Stimulated activated naive CD8-positive, alpha-beta T cell treated with anti-CD3 and anti-CD28 coated beads, Interleukin-15, amount 100 ng/mL, for 72 hours (primary cell): ENCODE data around the gene CCRL2.
"Not testable (repeated sequence)": the region's sequence is repeated elsewhere in the genome, so short reads cannot be mapped to it uniquely, and the experiment has no call there.

ENCODE experiments used
- ATAC-seq: fragments of 150-1000 bp; cut with Tn5 transposase; 2 replicates; pipeline ENCODE4 v1.10.0; 2021; ENCODE audit warnings: mild to moderate bottlenecking, moderate library complexity
- DNase-seq, 2 donors: peaks; one replicate each; pipeline ENCODE4 v3.0.0; 2021 to 2022
- H3K27ac Mint-ChIP-seq, 2 donors: one replicate each; pipeline ENCODE4 v1.8.0; 2022; ENCODE audit warnings: mild to moderate bottlenecking in 2 of 2, mixed read lengths in 2 of 2, moderate library complexity in 2 of 2
- H3K27me3 Mint-ChIP-seq: one replicate; pipeline ENCODE4 v1.8.0; 2022; ENCODE audit warnings: mixed read lengths
- H3K4me1 Mint-ChIP-seq: one replicate; pipeline ENCODE4 v1.8.0; 2022; ENCODE audit warnings: mild to moderate bottlenecking, mixed read lengths
- H3K4me3 Mint-ChIP-seq, 2 donors: one replicate each; pipeline ENCODE4 v1.8.0; 2022; ENCODE audit warnings: mild to moderate bottlenecking in 2 of 2, mixed read lengths in 2 of 2, moderate library complexity in 1 of 2
- H3K9me3 Mint-ChIP-seq, 2 donors: one replicate each; pipeline ENCODE4 v1.8.0; 2022; ENCODE audit warnings: mixed read lengths in 2 of 2

Gene CCRL2

GRCh38 chr3:46395210-46395661, 11.8 kb upstream of the CCRL2 start:
- H3K4me1 Mint-ChIP-seq: peaks cover 22% of the 10 kb centered on the region
- H3K27ac Mint-ChIP-seq: no peak overlapping the region
- peaks cover 15% of the 10 kb centered on the region for H3K27me3 Mint-ChIP-seq
- ATAC-seq (no peak), DNase-seq (no peak)
- H3K4me3 Mint-ChIP-seq: no peak overlapping the region
- H3K9me3 Mint-ChIP-seq: no peaks in the 10 kb centered on the region

- Mint-ChIP-seq H3K9me3 (no peaks in the 10 kb centered on the region), H3K27me3 (peaks cover 15% of the 10 kb centered on the region)
Measured at GRCh38 chr3:46395766-46396530, 11.1 kb upstream of the CCRL2 start.

GRCh38 chr3:46397111-46397510, 9.9 kb upstream of the CCRL2 start:
- Mint-ChIP-seq H3K4me1 (peaks cover 22% of the 10 kb centered on the region), H3K27me3 (peaks cover 15% of the 10 kb centered on the region), H3K9me3 (no peaks in the 10 kb centered on the region), H3K4me3 (no peak overlapping the region), H3K27ac (no peak overlapping the region)
- no peak for ATAC-seq
- no peak for DNase-seq

More at GRCh38 chr3:46395766-46396530, 11.1 kb upstream of the CCRL2 start:
- Mint-ChIP-seq H3K4me3 (no peak overlapping the region), H3K27ac (no peak overlapping the region), H3K4me1 (peaks cover 22% of the 10 kb centered on the region)
- no peak for DNase-seq
- peak; percentile 68 for ATAC-seq

GRCh38 chr3:46398186-46398955, 8.7 kb upstream of the CCRL2 start:
- Mint-ChIP-seq H3K27ac (no peak overlapping the region), H3K4me3 (no peak overlapping the region), H3K4me1 (peaks cover 22% of the 10 kb centered on the region), H3K9me3 (peaks cover 0 to 4% of the 10 kb centered on the region in 2 donors), H3K27me3 (peaks cover 15% of the 10 kb centered on the region)
- ATAC-seq: no peak
- DNase-seq: no peak

GRCh38 chr3:46399098-46399497, 8.0 kb upstream of the CCRL2 start:
- DNase-seq: no peak
- Mint-ChIP-seq H3K27me3 (peaks cover 15% of the 10 kb centered on the region), H3K4me1 (peaks cover 22% of the 10 kb centered on the region), H3K4me3 (no peak overlapping the region), H3K9me3 (peaks cover 0 to 4% of the 10 kb centered on the region in 2 donors), H3K27ac (no peak overlapping the region)
- no peak for ATAC-seq

- H3K4me1 Mint-ChIP-seq: peaks cover 22% of the 10 kb centered on the region
Measured at GRCh38 chr3:46399557-46399956, 7.5 kb upstream of the CCRL2 start.

GRCh38 chr3:46400000-46400734, 6.9 kb upstream of the CCRL2 start:
- DNase-seq (no peak), ATAC-seq (no peak)
- Mint-ChIP-seq H3K27me3 (peaks cover 5% of the 10 kb centered on the region), H3K4me1 (peaks cover 19% of the 10 kb centered on the region), H3K27ac (no peak overlapping the region), H3K4me3 (no peak overlapping the region), H3K9me3 (peaks cover 0 to 4% of the 10 kb centered on the region in 2 donors)

More at GRCh38 chr3:46399557-46399956, 7.5 kb upstream of the CCRL2 start:
- Mint-ChIP-seq H3K4me3 (no peak overlapping the region), H3K9me3 (peaks cover 0 to 4% of the 10 kb centered on the region in 2 donors), H3K27ac (no peak overlapping the region), H3K27me3 (peaks cover 11% of the 10 kb centered on the region)
- DNase-seq: no peak
- ATAC-seq: no peak

- Mint-ChIP-seq H3K9me3 (peaks cover 0 to 4% of the 10 kb centered on the region in 2 donors), H3K27me3 (no peaks in the 10 kb centered on the region), H3K4me3 (no peak overlapping the region), H3K27ac (no peak overlapping the region), H3K4me1 (peaks cover 12% of the 10 kb centered on the region)
- ATAC-seq (no peak), DNase-seq (no peak)
Measured at GRCh38 chr3:46400846-46401245, 6.2 kb upstream of the CCRL2 start.

- H3K9me3 Mint-ChIP-seq: peaks cover 0 to 4% of the 10 kb centered on the region in 2 donors
- H3K4me1 Mint-ChIP-seq: peaks cover 10% of the 10 kb centered on the region
- H3K27ac Mint-ChIP-seq: no peak overlapping the region
- DNase-seq (no peak), ATAC-seq (no peak)
- H3K4me3 Mint-ChIP-seq: no peak overlapping the region
- H3K27me3 Mint-ChIP-seq: no peaks in the 10 kb centered on the region
Measured at GRCh38 chr3:46401579-46401978, 5.5 kb upstream of the CCRL2 start.

- H3K27ac Mint-ChIP-seq, DNase-seq, H3K4me3 Mint-ChIP-seq, ATAC-seq, H3K27me3 Mint-ChIP-seq, H3K9me3 Mint-ChIP-seq: not testable (repeated sequence)
- peaks cover 15% of the 10 kb centered on the region for H3K4me1 Mint-ChIP-seq
Measured at GRCh38 chr3:46402902-46403301, 4.2 kb upstream of the CCRL2 start.

- no peak for DNase-seq
- H3K27ac Mint-ChIP-seq: no peak overlapping the region
- peaks cover 41% of the 10 kb centered on the region for H3K4me1 Mint-ChIP-seq
- no peak overlapping the region for H3K4me3 Mint-ChIP-seq
- no peak for ATAC-seq
- H3K9me3 Mint-ChIP-seq: peaks cover 0 to 4% of the 10 kb centered on the region in 2 donors
- H3K27me3 Mint-ChIP-seq: no peaks in the 10 kb centered on the region
Measured at GRCh38 chr3:46405301-46406019, 1.6 kb upstream of the CCRL2 start.

GRCh38 chr3:46406443-46406787, 644 bp upstream of the CCRL2 start:
- Mint-ChIP-seq H3K4me1 (peaks cover 41% of the 10 kb centered on the region), H3K4me3 (peak overlapping the region; percentile 87 to 95), H3K27me3 (no peaks in the 10 kb centered on the region), H3K27ac (peak overlapping the region; percentile 95 to 97), H3K9me3 (peaks cover 0 to 4% of the 10 kb centered on the region in 2 donors)
- no peak for DNase-seq
- ATAC-seq: no peak

- DNase-seq: no peak
- no peak for ATAC-seq
- Mint-ChIP-seq H3K4me1 (peaks cover 41% of the 10 kb centered on the region), H3K4me3 (peak overlapping the region; percentile 87 to 95), H3K9me3 (peaks cover 0 to 2% of the 10 kb centered on the region in 2 donors), H3K27me3 (no peaks in the 10 kb centered on the region), H3K27ac (peak overlapping the region in 1 of 2 donors; percentile 97)
Measured at GRCh38 chr3:46407970-46408369, 911 bp downstream of the CCRL2 start.

- Mint-ChIP-seq H3K4me1 (peaks cover 41% of the 10 kb centered on the region), H3K9me3 (no peaks in the 10 kb centered on the region), H3K27me3 (no peaks in the 10 kb centered on the region), H3K4me3 (peak overlapping the region in 1 of 2 donors; percentile 8), H3K27ac (no peak overlapping the region)
- no peak for ATAC-seq
- DNase-seq: no peak
Measured at GRCh38 chr3:46408853-46409252, 1.8 kb downstream of the CCRL2 start.
